HS-5 (cell line): Measurements from ENCODE around the gene CLCNKA.
"Not testable (repeated sequence)": the region's sequence is repeated elsewhere in the genome, so short reads cannot be mapped to it uniquely, and the experiment has no call there.

ENCODE experiments used
- DNase-seq: peaks from one replicate; pipeline ENCODE4 v3.0.0-alpha.2; 2012; ENCODE audit warnings: low read depth

CLCNKA gene

DNA sequence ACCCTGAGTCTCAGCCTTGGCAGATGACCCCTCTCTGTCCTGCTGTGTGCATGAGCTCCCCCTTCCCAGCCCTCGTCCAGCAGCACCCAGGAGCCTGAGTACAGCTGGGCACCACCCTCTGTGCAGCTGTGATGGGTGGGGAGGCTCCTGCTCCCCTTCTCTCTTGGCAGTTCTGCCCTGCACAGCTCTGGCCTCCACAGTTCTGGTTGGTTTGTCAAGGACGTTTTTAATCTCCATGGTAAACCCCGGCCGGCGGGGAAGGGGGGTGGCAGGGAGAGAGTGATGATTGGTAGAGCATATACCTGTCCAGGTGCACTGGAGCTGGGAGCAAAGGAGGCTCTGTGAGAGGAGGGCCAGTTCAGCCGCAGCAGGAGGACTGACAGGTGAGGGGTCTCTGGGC is at the start of gene CLCNKA:
Gene CLCNKA (plus strand): TSS at position 356 of the 400 bp plus-strand sequence. CDS start 584 bp downstream, outside the sequence.
- no peak for DNase-seq

DNA sequence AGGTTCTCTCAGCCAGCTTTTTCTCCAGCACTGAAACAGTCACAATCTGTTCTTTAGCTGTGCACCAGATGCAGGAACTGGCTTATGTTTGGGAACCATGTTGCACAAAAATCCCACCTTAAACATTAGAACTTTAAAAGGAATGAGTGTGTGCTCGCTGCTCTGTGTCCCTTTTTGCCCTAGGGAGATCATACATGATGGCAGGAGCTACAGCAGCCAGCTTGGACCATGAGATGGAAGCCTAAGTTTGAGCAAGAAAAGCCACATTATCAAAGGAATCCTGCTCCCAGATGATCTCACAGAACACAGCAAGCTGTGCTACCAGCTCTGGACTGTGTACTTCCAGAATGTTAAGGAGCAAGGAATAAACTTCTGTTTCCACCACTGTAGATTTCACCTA is 49.4 kb upstream of the CLCNKA start:
- DNase-seq, result no peak

DNA sequence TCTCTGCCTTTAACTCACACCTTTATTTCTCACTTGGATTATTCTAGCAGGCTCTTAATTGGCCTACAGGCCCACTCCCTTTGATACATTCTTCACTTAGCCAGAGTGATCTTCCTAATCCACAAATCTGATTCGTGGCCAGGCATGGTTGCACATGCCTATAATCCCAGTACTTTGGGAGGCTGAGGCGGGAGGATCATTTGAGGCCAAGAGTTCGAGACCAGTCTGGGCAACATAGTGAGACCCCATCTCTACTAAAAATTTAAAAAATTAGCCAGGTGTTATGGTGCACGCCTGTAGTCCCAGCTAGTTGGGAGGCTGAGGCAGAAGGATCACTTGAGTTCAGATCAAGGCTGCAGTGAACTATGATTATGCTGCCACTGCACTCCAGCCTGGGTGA is 48.1 kb upstream of the CLCNKA start:
- no peak for DNase-seq

DNA sequence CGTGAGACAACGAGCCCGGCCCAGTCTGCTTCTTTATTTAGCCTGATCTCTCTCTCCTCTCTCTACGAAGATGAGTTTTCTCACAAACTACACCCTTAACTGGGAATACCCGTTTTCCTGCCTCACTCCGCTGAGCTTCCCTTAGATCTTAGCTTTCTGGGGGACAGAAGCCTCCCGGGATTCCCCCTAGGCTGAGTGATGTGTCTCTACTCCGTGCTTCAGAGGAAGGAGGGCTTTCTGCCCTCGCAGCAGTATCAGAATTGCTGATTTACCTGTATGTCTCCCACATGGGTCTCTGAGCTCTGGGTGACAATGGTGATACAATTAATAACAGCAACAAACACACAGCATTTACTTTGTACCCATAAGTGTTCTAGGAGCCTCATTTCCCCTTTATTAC is 47.0 kb upstream of the CLCNKA start:
- no peak for DNase-seq

DNA sequence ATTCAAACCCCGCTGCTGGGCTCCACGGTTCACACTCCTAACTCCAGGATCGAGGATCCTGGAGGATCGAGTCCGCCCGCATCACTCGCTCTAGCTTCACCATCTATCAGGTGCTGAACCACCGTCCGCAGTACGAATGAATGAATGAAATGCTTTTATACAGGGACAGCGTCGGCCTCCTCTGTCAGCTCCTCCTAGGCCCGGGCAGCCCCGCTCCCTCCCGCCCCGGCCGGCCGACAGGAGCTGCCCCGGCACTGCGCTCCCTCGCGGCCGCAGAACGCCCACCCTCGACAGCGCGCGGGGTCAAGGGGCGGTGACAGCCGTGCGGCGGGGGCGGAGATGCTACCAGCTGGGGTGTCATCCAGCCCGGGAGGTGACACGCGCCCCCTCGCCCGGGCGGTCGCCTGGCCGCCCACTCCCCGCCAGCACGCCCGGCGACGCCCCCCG is 46.5 kb upstream of the CLCNKA start:
- no peak for DNase-seq

DNA sequence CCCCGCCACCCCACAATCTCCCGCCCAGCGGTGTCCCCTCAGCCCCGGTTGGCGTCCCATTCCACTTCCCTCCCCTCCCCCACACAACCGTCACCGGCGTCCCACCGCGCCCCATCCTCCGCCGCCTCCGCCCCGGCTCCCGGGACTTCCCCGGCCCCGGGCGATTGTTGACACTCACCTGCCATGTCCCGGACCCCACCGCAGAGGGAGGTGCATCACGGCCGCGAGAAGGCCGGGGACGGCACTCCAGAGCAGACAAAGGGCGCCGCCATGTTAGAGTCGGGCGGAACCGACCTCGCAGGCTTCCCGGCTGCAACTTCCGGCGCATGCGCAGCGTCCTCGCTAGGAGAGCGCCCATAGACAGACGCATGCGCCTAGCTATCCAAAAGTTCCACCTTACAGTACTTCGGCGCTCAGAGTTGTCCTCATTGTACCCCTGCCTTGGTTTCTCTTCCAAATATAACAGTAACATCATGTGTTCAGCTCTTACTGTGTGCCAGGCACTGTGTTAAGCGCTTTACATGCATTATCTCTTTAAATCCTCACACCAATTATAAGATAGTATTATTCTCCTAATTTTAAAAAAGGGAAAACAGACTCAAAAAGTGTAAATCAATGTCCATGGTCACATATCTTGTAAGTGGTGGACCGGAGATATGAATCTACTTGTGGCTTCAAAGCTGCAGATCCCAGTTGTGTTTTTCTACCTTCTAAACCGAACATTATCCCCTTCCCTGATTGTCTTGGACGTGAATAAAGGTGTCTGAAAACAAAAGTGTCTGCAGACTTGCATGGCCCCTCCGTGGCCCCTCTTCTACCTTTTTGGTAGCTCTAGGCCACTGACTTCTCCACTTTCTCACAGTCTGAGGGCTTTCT is 45.8 kb upstream of the CLCNKA start, which contains the start of gene ZBTB17:
Gene ZBTB17 (minus strand): TSS at position 297 of the 876 bp plus-strand sequence. CDS start 27,606 bp downstream, outside the sequence.
- peak; percentile 67 for DNase-seq

DNA sequence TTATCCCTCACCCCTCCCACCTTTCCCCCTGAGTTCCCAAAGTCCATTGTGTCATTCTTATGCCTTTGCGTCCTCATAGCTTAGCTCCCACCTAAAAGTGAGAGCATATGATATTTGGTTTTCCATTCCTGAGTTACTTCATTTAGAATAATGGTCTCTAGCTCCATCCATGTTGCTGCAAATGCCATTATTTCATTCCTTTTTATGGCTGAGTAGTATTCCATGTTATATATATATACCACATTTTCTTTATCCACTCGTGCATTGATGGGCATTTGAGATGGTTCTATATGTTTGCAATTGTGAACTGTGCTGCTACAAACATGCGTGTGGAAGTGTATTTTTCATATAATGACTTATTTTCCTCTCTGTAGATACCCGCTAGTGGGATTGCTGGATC is 43.9 kb upstream of the CLCNKA start:
- not testable (repeated sequence) for DNase-seq

DNA sequence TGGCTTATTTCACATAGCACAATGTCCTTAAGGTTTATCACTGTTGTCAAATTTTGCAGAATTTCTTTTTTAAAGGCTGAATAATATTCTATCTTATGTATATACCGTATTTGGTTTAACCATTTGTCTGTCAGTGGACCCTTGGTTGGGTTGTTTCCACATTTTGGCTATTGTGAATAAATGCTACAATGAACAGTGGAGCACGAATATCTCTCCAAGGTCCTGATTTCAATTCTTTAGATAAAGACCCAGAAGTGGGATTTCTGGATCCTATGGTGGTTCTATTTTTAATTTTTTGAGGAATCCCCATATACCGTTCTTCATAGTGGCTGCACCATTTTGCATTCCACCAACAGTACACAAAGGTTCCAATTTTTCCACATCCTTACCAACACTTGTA is 40.2 kb upstream of the CLCNKA start:
- no peak for DNase-seq

DNA sequence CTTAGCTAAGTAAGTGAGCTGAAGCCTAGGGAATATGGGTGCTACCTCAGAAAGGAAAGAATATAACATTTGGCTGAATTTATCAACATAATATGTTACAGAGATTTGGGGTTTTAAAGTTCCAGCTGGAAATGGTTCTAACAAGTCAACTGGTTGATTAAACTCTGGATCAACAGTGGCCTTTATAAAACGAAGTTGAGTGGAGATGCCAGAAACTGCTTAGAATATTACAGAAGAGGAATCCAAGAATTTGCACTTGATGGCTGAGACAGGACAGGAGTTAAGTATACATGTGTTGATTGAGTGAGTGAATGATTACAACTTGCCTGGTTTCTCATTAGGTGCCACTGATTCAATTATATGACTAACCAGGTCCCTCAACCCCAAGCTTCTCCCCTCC is 38.6 kb upstream of the CLCNKA start:
- no peak for DNase-seq

DNA sequence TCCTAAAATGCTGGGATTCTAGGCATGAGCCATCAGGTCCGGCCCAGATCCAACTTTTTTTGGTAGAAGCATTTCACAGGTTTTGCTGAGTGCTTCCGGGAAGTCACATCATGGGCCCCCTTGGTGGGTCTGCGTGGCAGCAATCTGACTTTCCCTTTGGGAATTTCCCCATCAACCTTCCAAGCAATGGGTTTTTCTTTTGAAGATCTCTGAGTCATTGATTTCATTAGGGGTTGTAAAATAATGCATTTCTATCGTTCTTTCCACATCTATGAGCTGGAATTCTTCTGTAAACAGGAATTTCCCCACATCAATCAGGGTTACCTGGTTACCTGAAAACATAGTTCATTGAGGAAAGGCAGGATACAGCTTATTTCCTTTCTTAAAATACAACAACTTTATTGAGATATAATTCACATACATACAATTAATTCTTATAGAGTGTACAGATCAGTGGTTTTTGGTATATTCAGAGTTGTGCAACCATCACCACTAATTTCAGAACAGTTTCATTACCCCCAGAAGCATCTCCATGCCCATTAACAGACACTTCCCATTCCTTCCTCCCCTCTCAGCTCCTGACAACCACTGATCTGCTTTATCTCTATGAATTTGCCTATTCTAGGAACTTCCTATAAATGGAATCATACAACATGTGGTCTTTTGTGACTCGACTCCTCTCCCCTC is 36.1 kb upstream of the CLCNKA start:
- DNase-seq, result no peak

DNA sequence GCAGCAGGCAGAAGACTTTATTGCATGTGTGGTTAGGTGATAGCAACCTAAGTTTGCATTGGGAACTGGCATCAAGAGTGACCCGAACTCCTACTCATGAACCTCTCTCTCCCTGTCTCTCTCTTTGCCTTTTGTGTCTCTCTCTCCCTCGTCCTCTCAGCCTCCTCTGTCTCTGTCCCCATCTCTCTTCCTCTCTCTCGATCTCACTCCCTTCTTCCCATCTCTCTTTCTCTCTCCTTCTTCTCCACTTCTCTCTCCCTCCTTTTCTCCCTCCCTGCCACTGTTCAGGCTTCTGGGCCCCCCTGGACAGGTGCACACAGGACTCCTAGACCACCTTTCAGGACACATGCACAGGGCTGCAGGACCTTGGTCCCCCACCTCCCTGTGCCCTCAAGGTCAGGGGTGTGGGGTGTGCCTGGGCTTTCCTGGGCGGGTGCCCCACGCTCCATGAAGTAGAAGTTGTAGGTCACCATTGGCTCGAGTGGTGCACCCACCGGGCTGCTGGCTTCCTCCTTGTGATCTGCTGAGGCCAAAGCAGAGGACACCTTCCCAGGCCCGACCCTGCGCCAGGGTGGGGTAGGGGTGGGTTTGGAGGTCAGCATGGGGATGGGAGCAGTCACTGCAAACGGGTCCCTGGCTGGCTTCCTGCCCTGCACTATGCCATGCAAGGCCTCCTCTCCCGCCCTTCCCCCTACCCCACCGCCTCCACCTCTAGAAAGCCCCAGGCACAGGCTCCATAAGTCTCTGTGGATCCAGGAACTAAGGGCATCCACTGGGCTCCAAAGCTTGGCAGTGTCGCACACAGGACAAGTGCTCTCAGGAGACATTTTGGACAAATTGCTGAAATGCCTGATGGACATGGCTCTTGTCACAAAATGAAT is 32.7 kb upstream of the CLCNKA start:
- DNase-seq, result no peak

DNA sequence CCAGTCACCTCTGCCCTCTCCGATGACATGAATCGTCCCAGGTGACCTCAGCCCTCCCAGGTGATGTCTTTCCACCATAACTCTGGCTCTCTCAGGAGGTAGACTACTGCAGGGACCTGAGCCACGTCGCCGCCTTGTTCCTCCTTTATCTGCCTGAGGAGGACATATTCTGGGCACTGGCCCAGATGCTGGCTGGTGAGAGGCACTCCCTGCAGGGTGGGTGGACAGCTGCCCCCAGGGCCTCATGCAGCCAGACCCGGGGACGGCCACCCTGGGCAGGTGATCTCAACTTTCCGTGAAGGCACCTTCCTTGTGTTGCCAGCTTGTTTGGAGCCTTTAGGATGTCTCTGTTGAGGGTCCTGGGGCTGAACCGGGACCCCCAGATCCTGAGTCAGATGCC is 32.1 kb upstream of the CLCNKA start:
- no peak for DNase-seq

DNA sequence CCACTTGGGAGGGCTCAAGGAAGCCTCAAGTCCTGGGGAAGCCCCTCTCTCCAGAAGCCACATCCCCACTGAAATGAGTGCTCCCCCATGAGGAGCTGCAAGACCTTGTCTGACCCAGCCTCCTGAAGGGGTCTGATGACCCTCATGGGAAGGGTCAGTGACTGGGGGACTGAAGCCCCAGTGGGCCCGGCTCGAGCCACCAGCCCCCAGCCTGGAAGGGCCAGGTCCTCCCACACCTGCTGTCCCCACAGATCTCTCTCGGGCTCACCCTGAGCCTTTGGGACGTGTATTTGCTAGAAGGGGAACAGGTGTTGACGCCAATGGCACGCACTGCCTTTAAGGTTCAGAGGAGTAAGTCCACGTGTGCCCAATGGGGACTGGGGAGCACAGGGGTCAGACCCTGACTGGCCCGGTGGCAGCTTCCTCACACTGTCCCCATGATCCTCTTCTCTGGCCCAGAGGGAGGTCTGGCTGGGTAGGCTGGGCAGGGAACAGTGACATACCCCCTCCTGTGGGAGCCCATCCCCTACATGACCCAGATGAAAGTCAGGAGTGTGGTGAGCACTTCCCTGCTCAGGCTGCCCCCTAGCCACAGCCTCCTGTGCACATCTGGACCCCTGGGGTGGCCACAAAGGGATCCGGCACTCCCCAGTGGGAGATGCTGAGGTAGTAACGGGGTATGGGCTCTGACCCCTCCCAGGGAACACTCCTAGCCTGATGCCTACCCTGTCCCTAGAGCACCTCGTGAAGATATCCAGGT is 30.2 kb upstream of the CLCNKA start:
- DNase-seq, result no peak

DNA sequence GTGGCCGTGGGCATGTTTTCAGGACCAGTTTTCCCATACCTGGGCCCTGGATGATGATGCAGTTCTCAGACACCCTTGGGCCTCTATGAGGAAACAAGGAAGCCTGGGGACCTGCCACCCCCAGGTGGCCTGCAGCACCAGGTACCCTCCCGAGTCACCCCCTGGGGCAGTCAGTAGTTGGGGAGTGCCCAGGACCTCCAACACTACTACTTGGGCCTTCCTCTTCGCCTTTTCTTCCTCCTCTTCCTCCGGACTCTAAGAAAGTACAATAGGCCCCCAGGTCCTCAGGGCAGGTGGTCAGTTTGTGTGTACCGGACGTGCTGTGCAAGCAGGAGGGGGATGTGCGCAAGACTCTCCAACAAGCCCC is 29.7 kb upstream of the CLCNKA start:
- DNase-seq, result no peak

DNA sequence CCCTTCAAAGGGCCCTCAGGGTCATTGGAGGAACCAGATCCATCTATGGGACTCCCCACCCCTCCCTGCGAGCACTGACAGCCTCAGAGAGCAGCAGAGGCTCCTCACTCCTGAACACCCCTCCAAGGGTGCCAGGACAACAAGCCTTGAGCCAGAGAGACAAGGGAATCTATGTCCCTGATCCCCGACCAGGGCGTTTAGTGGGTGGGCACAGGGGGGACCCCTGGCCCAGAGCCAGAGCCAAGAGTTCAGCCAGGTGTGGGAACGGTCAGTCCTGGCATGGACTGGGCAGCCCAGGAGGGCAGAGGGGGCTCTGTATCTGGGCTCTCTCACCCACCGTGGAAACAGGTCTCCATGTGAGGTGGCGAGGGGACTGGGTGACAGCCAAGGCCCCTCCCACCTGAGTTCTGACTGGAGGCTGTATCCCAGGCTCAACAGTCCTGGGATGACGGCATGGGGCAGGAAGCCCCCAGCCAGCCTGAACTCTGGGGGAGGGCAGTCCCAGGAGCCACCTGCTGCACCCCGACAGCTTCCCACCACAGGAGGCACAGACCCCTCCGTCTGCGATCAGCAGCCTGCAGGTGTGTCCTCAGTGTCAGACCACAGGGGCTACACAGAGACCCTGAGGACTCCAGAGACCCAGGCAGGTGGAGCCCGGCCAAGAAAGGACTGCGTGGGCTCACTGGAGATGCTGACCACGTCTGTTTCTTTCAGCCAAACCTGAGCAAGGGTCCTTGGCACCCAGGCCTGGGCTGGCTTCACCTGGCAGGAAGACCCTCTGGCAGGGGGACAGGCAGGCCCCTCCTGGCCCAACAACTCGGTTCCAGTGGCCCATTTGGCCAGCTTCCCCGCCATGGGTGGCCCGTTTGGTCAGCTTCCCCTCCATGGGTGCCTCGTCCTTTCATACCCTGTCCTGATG is 29.0 kb upstream of the CLCNKA start:
- DNase-seq, result no peak

DNA sequence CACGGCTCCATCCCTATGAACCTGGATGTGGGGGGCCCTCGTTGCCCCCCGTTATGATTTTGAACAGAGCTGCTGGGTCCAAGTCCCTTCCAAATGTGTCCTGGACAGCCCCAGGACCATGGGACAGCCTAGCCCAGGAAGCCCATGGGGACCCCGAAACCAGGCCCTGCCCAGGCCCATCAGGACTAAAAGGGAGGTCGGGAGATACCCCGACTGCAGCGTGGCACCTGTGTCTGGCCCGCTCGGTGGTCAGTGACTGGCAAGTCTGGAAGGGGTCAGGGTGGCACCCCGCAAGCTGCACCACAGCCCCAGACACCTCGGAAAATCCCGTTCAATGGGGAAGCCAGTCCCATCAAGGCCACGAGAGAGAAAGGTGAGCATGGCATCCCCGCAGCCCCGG is 28.2 kb upstream of the CLCNKA start:
- DNase-seq, result no peak

DNA sequence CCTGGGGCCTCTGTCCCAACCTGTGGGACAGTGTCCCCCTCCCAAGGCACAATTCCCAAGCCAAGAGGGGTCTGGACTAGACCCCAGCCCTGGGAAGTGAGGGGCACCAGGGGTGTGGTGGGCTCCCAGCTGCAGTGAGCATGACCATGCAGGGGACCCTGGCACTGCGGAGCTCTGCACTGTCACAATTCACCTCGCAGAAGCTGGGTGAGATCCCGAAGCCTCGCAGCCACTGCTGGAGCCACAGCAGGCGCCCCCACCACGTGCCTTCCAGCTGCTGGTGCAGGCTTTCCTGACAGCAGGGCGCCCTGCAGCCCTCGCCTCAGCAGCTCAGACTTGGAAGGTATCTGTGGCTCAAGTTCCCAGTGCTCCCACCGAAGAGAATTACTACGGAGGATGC is 27.8 kb upstream of the CLCNKA start:
- no peak for DNase-seq

DNA sequence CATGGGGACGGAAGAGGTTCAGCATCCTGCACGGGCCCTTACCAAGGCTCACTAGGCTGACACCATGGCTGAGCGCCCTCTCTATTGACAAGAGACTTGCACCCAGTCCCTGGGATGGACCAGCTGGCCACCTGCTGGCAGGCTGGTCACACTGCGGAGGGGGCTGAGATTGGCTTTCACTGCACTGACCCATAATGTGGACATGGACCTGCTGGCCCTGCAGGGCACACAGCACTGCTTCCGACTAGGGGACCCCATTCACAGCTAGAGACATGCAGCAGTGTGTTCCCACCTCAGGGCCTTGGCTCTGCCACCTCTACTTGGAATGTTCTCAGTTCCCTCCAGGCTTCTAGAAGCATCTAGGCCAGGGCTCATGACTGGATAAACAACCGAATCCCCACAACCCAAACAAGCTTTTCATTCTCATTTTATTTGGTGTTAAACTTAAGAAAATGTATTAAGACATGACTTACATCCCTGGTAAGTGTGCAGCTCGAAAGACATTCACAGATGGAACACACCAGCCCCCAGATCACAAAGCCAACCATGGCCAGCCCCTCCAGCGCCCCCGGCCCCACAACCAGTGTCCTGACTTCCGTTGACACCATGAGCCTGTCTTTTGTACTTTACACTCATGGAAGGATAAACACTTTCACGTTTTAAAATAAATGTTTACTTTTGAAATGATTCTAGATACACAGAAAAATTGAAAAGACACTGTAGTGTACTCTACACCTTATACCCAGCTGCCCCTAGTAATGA is 27.1 kb upstream of the CLCNKA start:
- no peak for DNase-seq

DNA sequence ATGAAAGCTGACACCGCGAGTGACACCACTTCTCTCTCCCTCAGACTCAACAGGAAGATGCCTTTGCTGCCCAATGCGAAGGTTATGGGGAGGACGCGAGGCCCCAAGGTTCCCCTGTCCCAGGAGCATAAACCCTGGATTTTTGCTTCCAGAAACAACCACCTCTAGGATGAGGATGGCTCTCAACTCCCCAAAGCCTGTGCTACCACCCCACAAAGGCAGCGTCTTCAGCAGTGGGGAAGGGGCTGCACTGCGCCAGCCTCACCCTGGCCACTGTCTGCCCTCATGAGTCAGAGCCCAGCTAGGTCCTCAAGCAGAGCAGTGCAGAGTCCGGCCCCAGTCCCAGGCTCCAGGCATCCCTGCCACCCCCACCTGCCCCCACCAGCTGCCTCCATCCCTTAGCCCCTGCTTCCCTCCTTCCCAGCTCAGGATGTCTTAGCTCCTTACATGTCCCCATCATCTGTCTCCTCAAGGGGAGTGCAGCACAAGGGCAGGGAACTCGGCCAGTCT is 24.7 kb upstream of the CLCNKA start:
- no peak for DNase-seq
